Astrocyte of the hippocampus (primary cell): ENCODE measurements around the gene PTPRF.

ENCODE experiments used
- DNase-seq: peaks from one replicate; pipeline ENCODE4 v3.0.0; 2011; ENCODE audit warnings: low read depth, low spot score

PTPRF gene

GRCh38 chr1:43605157-43605556 is 74.5 kb downstream of the PTPRF start:
- DNase-seq = no peak

- DNase-seq = no peak
Observed at GRCh38 chr1:43605766-43606165, 75.1 kb downstream of the PTPRF start.

DNA sequence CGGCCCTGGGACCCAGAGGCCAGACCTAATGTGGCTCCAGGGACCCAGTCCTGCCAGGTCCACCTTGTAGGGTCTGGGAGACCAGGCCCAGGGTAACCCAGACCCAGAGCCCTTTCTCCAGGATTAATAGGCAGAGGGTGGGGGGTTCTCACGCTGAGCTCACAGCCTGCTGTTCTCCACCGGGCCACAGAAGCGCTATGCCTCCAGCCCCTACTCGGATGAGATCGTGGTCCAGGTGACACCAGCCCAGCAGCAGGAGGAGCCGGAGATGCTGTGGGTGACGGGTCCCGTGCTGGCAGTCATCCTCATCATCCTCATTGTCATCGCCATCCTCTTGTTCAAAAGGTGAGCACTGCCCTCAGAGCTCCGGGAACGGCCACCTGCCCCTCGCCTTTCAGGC is 75.9 kb downstream of the PTPRF start:
- no peak for DNase-seq

- DNase-seq = no peak
Observed at GRCh38 chr1:43608827-43609226, 78.1 kb downstream of the PTPRF start.

DNA sequence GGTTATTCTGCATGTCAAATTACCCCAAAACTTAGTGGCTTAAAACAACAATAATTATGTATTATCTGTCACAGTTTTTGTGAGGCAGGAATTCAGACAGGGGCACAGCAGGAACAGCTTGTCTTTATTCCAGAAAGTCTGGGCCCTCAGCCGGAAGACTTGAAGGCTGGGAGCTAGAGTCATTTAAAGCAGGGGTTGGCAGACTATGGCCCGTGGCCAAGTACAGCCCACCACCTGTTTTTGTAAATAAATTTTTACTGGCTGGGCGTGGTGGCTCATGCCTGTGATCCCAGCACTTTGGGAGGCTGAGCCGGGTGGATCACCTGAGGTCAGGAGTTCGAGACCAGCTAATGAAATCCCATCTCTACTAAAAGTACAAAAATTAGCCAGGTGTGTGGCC is 79.7 kb downstream of the PTPRF start:
- DNase-seq = no peak

- no peak for DNase-seq
Observed at GRCh38 chr1:43611950-43612349, 81.3 kb downstream of the PTPRF start.

- DNase-seq = no peak
Observed at GRCh38 chr1:43612406-43612805, 81.7 kb downstream of the PTPRF start.

- no peak for DNase-seq
Observed at GRCh38 chr1:43613075-43613942, 82.6 kb downstream of the PTPRF start.

- no peak for DNase-seq
Observed at GRCh38 chr1:43614211-43614610, 83.5 kb downstream of the PTPRF start.

GRCh38 chr1:43614891-43615290 is 84.2 kb downstream of the PTPRF start:
- DNase-seq = no peak

DNA sequence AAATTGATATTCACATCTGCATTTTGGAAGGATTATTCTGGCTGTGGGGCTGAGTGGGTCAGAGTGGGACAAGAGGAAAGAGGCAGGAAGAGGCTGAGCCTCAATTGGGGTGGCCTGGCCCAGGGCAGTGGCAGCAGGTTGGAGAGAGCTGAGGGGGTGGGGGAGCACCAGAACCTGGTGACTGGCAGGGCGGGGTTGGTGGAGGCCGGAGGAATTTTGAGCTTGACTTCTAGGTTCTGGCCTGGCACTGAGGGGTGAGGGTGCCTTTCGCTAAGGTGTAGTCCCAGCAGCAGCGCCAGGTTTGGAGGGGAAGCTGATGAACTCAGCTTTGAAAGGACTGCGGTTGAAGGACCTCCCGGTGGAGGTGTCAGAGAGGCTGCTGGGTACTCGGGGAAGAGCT is 85.7 kb downstream of the PTPRF start:
- no peak for DNase-seq

DNA sequence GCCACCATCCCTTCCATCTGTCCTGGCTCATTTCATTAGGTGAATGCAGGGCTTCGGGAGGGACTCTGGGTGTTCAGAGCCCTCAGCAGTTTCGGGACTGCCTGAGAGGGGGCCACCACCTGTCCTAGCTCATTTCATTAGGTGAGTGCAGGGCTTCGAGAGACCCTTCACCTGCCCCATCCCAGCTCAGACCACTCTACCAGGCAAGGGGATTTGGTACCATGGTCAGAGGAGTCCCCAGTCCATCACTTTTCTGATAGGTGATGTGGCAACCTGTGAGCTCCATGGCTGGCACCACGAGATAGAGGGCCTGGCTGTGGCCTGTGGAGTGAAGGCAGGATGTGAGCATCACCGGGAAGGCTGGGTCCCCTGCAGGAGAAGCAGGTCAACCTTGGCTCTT is 86.3 kb downstream of the PTPRF start:
- DNase-seq = no peak

DNA sequence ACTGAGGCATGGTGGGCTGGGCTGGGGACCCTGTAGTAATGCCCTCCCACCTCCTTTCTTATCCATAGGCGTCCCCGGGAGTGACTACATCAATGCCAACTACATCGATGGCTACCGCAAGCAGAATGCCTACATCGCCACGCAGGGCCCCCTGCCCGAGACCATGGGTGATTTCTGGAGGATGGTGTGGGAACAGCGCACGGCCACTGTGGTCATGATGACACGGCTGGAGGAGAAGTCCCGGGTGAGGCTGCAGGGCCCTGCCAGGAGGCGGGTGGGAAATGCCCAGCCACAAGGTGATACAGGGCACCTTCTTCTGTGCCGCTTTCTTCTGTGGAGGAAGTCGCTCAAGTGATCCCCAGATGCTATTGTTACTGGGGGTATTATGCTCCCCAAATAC is 87.0 kb downstream of the PTPRF start:
- no peak for DNase-seq

DNA sequence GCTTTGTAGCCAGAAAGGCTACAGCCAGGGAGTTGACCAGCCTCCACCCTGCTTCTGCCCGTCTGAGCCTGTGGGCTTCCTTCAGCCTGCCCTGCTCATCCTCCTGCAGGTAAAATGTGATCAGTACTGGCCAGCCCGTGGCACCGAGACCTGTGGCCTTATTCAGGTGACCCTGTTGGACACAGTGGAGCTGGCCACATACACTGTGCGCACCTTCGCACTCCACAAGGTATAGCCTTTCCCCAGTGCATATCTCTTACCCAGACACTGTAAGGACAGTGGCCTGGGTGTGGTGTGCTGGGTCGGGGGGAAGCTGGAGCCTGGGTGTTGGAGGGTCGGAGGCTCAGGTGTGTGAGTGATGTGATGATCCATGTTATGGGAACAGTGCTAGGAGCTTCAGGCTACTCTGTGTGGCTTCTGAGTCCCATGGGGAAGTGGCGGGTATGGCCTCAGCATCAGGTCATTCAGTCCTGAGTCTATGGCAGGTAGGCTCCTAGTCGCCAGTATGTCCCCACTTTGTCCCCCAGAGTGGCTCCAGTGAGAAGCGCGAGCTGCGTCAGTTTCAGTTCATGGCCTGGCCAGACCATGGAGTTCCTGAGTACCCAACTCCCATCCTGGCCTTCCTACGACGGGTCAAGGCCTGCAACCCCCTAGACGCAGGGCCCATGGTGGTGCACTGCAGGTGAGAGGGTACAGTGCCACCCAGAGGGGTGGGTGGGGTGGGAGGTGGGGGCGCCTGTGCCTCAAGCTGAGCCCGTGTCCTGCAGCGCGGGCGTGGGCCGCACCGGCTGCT is 88.0 kb downstream of the PTPRF start:
- DNase-seq = no peak

- no peak for DNase-seq
Observed at GRCh38 chr1:43619314-43619790, 88.7 kb downstream of the PTPRF start.

DNA sequence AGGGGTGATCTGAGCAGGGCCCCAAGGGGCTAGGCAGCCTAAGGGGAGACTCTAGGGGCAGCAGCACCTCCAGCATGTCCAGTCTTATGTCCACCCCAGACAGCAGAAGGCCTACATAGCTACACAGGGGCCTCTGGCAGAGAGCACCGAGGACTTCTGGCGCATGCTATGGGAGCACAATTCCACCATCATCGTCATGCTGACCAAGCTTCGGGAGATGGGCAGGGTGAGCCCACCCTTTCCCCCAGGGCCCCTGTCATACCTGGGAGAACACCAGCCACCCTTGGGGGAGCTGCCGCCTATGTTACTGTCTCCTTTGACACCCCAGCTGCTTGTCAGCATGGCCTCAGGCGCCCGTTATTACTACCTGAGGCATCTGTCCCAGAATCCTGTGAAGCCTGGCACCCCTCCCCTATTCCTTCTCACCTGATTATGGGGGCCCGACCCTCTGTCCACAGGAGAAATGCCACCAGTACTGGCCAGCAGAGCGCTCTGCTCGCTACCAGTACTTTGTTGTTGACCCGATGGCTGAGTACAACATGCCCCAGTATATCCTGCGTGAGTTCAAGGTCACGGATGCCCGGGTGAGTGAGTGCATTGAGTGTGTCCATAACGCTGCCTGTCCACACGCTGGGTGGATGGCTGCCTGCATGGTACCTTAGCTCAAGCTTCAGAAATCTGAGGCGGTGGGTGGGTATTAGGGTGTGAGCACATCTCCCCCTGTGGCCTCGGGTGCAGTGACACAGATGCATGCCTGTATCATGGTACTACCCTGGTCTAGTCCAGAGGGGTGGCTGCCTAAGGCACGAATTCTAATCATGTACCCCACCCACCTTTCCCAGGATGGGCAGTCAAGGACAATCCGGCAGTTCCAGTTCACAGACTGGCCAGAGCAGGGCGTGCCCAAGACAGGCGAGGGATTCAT is 89.6 kb downstream of the PTPRF start:
- DNase-seq = no peak

- no peak for DNase-seq
Observed at GRCh38 chr1:43620956-43621355, 90.3 kb downstream of the PTPRF start.

DNA sequence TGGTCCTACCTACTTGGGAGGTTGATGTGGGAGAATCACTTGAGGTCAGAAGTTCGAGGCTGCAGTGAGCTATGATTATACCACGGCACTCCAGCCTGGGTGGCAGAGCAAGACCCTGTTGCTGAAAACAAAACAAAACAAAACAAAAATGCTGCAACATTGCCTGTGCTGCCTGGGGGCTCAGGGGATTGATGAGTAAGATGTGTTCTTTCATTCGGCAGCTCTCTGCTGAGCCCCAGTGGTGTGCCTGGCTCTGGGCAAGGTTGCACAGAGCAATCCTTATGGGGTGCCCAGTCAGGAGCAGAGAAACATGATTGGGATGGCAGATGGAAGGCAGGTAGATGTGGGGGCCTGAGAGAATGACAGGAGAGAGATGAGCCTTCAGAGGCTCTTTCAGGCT is 90.7 kb downstream of the PTPRF start:
- DNase-seq = no peak

GRCh38 chr1:43621861-43622260 is 91.2 kb downstream of the PTPRF start:
- DNase-seq = no peak

DNA sequence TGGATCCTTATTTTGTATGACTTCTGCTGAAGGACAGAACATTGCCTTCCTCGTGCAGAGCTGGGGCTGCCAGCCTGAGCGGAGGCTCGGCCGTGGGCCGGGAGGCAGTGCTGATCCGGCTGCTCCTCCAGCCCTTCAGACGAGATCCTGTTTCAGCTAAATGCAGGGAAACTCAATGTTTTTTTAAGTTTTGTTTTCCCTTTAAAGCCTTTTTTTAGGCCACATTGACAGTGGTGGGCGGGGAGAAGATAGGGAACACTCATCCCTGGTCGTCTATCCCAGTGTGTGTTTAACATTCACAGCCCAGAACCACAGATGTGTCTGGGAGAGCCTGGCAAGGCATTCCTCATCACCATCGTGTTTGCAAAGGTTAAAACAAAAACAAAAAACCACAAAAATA is 91.8 kb downstream of the PTPRF start:
- peak; percentile 10 for DNase-seq

GRCh38 chr1:43622901-43623780 is 92.5 kb downstream of the PTPRF start:
- no peak for DNase-seq
